ENCODE results near the gene NPC1. TPM values are rescaled to one million over a fixed set of nuclear protein-coding genes. Genes with fewer than 3 reads are reported as not detected.
A peak's percentile ranks its signal among the peaks of the same experiment; 100 is the strongest.

NPC1 gene
- total RNA-seq, 1 experiment from 2014 or later, result 51.6 TPM

- no peaks in the 10 kb centered on the region for H4K20me1 ChIP-seq (ENCODE audit: insufficient read depth)
- no peak for DNase-seq (ENCODE audit: low read depth, low spot score)
- no peaks in the 10 kb centered on the region for H3K9me3 ChIP-seq (ENCODE audit: control insufficient read depth in 1 of 2, insufficient read depth in 1 of 2, low read depth in 1 of 2, low read length in 2 of 2)
- H2AFZ ChIP-seq (ENCODE audit: low read depth, low read length, poor library complexity, severe bottlenecking), result no peak overlapping the region
- no peak for ATAC-seq
- RAD21 ChIA-PET (ENCODE audit: low non-redundant PET in 1 of 2, low total read pairs in 2 of 2, uncharacterized antibody in 2 of 2, unreplicated experiment in 2 of 2), result no interaction called here
- no peaks in the 10 kb centered on the region for H3K27me3 ChIP-seq (ENCODE audit: insufficient read depth, low read length)
- POLR2A ChIA-PET, result no interaction called here
- peaks cover 0 to 6% of the 10 kb centered on the region in 2 experiments; a peak in 1 of 4 replicates for H3K36me3 ChIP-seq (ENCODE audit: control insufficient read depth in 1 of 2, insufficient read depth in 2 of 2, low read length in 2 of 2)
- H3K4me1 ChIP-seq (ENCODE audit: control insufficient read depth in 1 of 2, insufficient read depth in 2 of 2, low read length in 2 of 2), result peaks cover 5 to 22% of the 10 kb centered on the region in 2 experiments
- peaks cover 62% of the 10 kb centered on the region for H3K79me2 ChIP-seq (ENCODE audit: insufficient read depth, low read length)
- peak overlapping the region; percentile 90 for H3K4me2 ChIP-seq (ENCODE audit: low read length)
- no peak for TF ChIP-seq POLR2AphosphoS5 (IDR thresholded peaks at IDR 0.05; ENCODE audit: low read depth, low read length)
- TF ChIP-seq EGR1 (IDR thresholded peaks at IDR 0.05; ENCODE audit: low read depth), result no peak
- TF ChIP-seq ATF3 (IDR thresholded peaks at IDR 0.05), result no peak
- TF ChIP-seq SRF (IDR thresholded peaks at IDR 0.05; ENCODE audit: low read depth), result no peak
- TF ChIP-seq ZNF274 (IDR thresholded peaks at IDR 0.05; ENCODE audit: low read depth, low read length), result no peak
- TF ChIP-seq POLR2A (IDR thresholded peaks at IDR 0.05; ENCODE audit: borderline replicate concordance, extremely low read depth, insufficient read depth, insufficient read length), result no peak
- TF ChIP-seq MAX (IDR thresholded peaks at IDR 0.05), result no peak
- TF ChIP-seq REST (IDR thresholded peaks at IDR 0.05; ENCODE audit: low read depth), result no peak
- TF ChIP-seq TCF7L2 (IDR thresholded peaks at IDR 0.05; ENCODE audit: borderline replicate concordance, extremely low read depth, insufficient read depth, insufficient read length), result no peak
- no peak for TF ChIP-seq CEBPB (IDR thresholded peaks at IDR 0.05; ENCODE audit: low read depth)
- no peak for TF ChIP-seq RAD21 (IDR thresholded peaks at IDR 0.05; ENCODE audit: low read depth)
- TF ChIP-seq YY1 (IDR thresholded peaks at IDR 0.05; ENCODE audit: extremely low read depth, insufficient replicate concordance, low read depth, low read length), result no peak
- no peak for TF ChIP-seq SP1 (IDR thresholded peaks at IDR 0.05; ENCODE audit: low read depth)
- no peak for TF ChIP-seq JUND (IDR thresholded peaks at IDR 0.05)
- no peak for TF ChIP-seq ZFX (IDR thresholded peaks at IDR 0.05)
- TF ChIP-seq CTCF (IDR thresholded peaks at IDR 0.05 in 2 of 3, conservative IDR thresholded peaks at IDR 0.05 in 1 of 3; ENCODE audit: borderline replicate concordance in 1 of 3, insufficient read depth in 1 of 3, low read depth in 2 of 3, low read length in 2 of 3), result no peak
- TF ChIP-seq EZH2phosphoT487 (IDR thresholded peaks at IDR 0.05; ENCODE audit: borderline replicate concordance), result no peak
- H3K4me3 ChIP-seq (replicated peaks in 1 of 2; ENCODE audit: low read depth in 1 of 2, low read length in 2 of 2), result peak overlapping the region in 1 of 2 experiments; percentile 80; a peak in 2 of 4 replicates
- H3K9me2 ChIP-seq (ENCODE audit: insufficient read depth), result no peaks in the 10 kb centered on the region
- no TSS peak for BruUV-seq (replicated peaks)
- peak overlapping the region; percentile 95; the same call in 1 of the 2 replicates for H3K27ac ChIP-seq (ENCODE audit: low read depth, low read length)
- intact Hi-C loops (cut with micrococcal nuclease), result no loop called here
- CTCF ChIA-PET, result interaction anchor here (2.5 kb wide), 1 partner anchor 119 kb away, joined by 6 read pairs; no protein-coding TSS in a partner anchor
- no peak overlapping the region for H3K9ac ChIP-seq (ENCODE audit: low read length)
Measured at GRCh38 chr18:23584019-23584983, 2.0 kb downstream of the NPC1 start.
